Measurements from ENCODE around the gene NPFFR1.

NPFFR1 gene

DNA sequence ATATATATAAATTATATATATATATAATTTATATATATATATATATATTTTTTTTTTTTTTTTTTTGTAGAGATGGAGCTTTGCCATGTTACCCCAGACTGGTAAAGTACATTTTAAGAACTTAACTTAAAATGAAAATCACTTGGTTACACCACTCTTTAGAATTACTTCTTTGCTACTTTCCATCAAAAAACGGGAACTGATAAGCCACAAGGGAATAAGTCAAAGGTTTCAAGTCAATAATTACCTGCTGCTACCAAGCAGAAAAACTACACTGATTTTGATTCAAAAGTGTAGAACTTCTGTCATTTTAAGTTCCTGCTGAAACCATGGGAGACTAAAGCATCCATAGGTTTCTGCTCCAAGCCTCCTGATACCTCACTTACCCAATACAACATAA lies 62.8 kb downstream of the NPFFR1 start:
- TF ChIP-seq, protein P1, sequence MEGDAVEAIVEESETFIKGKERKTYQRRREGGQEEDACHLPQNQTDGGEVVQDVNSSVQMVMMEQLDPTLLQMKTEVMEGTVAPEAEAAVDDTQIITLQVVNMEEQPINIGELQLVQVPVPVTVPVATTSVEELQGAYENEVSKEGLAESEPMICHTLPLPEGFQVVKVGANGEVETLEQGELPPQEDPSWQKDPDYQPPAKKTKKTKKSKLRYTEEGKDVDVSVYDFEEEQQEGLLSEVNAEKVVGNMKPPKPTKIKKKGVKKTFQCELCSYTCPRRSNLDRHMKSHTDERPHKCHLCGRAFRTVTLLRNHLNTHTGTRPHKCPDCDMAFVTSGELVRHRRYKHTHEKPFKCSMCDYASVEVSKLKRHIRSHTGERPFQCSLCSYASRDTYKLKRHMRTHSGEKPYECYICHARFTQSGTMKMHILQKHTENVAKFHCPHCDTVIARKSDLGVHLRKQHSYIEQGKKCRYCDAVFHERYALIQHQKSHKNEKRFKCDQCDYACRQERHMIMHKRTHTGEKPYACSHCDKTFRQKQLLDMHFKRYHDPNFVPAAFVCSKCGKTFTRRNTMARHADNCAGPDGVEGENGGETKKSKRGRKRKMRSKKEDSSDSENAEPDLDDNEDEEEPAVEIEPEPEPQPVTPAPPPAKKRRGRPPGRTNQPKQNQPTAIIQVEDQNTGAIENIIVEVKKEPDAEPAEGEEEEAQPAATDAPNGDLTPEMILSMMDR (IDR thresholded peaks at IDR 0.05; ENCODE audit: borderline replicate concordance, insufficient read depth, low read depth, low read length), result no peak
- H3K4me3 ChIP-seq (ENCODE audit: low read depth, low read length), result no peak overlapping the region

DNA sequence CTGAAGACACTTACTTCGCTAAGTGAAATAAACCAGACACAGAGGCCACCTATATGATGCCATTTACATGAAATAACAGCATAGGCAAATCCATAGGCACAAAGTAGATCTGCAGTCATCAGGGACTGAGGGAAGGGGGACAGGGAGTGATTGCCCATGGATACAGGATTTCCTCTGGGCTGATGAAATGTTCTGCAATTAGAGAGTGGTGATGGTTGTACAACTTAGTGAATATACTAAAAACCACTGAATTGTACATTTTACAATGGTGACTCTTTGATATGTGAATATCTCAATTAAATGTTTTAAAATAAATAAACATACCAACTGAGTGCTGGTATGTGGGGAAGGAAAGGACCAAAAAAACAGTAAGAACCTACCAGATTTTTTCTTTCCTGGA lies 70.9 kb downstream of the NPFFR1 start:
- TF ChIP-seq, protein P1 (IDR thresholded peaks at IDR 0.05; ENCODE audit: borderline replicate concordance, insufficient read depth, low read depth, low read length), result no peak
- H3K4me3 ChIP-seq (ENCODE audit: low read depth, low read length), result no peak overlapping the region

DNA sequence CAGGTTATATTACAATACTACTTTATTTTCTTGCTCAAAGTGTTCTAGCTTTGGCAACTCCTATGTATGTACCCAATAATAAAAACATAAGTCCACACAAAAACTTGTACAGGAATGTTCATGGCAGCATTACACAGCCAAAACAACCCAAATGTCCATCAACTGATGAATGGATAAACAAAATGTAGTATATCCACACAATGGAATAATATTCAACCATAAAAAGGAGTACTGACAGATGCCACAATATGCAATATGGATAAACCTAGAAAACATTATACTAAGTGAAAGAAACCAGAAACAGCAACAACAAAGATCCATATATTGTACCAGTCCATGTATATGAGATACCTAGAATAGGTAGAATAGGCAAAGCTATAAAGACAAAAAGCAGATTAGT lies 71.5 kb downstream of the NPFFR1 start:
- TF ChIP-seq, protein P1 (IDR thresholded peaks at IDR 0.05; ENCODE audit: borderline replicate concordance, insufficient read depth, low read depth, low read length), result no peak
- no peak overlapping the region for H3K4me3 ChIP-seq (ENCODE audit: low read depth, low read length)

DNA sequence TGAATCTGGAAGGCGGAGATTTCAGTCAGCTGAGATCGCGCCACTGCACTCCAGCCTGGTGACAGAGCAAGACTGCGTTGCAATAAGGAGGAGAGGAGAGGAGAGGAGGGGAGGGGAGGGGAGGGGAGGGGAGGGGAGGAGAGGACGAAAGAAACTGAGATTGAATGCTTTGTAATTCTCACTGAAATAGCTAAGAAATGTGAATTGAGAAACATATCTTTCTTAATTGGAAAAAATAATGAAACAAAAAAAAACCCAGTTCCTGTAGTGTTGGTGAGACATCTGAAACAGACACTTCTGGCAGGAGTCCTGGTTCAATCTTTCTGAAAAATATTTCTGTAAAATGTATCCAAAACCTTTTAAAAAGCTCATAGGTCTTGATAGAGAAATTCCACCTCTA lies 77.0 kb downstream of the NPFFR1 start:
- TF ChIP-seq, protein P1 (IDR thresholded peaks at IDR 0.05; ENCODE audit: borderline replicate concordance, insufficient read depth, low read depth, low read length), result no peak
- no peak overlapping the region for H3K4me3 ChIP-seq (ENCODE audit: low read depth, low read length)

DNA sequence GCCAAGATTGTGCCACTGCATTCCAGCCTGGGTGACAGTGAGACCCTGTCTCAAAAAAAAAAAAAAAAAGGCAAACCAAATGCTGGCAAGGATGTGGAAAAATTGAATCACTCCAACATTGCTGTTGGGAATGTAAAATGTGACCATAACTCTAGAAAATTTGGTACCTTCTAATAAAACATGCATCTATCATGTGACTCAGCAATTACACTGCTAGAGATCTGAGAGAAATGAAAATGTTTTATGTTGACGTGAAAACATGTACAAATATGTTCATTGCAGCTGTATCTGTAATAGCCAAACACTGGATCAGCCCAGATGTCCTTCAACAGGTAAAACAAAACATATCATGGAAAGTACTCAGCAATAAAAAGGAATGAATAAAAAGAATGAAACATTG lies 82.7 kb downstream of the NPFFR1 start:
- TF ChIP-seq, protein P1 (IDR thresholded peaks at IDR 0.05; ENCODE audit: borderline replicate concordance, insufficient read depth, low read depth, low read length), result no peak
- no peak overlapping the region for H3K4me3 ChIP-seq (ENCODE audit: low read depth, low read length)

DNA sequence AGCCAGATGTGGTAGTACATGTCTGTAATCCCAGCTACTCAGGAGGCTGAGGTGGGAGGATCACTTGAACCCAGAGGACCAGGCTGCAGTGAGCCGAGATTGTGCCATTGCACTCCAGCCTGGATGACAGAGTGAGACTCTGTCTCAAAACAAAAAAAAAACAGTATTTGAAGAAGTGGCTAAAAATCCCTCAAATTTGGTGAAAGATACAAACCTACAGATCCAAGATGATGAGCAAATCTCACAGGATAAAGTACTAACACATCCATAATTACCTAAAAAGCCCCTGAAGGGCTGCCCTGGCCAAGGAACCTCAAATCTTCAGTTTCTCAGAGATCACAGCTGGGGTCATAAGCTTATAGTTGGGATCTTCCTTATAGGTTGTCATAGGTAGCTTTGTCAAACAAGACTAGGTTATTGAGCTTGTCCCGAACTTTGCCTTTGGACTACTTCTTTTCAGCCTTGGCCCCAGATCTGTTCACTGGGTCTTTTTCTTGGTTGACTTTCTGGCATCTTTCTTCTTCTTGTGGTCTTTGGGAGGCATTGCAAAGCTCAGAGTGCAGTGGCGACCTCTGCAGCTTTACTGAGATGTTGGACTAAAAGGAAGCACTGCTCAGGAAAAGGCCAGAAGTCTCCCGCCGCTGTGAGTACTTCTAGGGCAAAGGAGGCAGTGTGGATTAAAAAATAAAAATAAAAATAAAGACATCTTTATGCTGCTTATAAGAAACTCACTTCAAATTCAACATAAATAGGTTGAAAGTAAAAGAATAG lies 84.9 kb downstream of the NPFFR1 start:
- TF ChIP-seq, protein P1 (IDR thresholded peaks at IDR 0.05; ENCODE audit: borderline replicate concordance, insufficient read depth, low read depth, low read length), result no peak
- H3K4me3 ChIP-seq (ENCODE audit: low read depth, low read length), result no peak overlapping the region

Data from GM12875 (cell line).